ENCODE measurements around the gene RANBP1. TPM values are rescaled to one million over a fixed set of nuclear protein-coding genes. Genes with fewer than 3 reads are reported as not detected.

The RANBP1 gene
- total and polyA plus RNA-seq, 9 of the 15 experiments (the other 6 are each of a cell fraction or from before 2014, with no cell fraction given) = 162 to 2,891 (median 1,289) TPM

- peak in 1 of 2 experiments; percentile 33; a peak in 2 of 4 replicates for TF ChIP-seq NRF1 (conservative IDR thresholded peaks at IDR 0.05 in 1 of 2, IDR thresholded peaks at IDR 0.05 in 1 of 2)
- peak in 1 of 3 experiments; percentile 52; a peak in 1 of 6 replicates for TF ChIP-seq ZBTB11 (CRISPR knock-in tag; IDR thresholded peaks at IDR 0.05)
- TF ChIP-seq ZNF764 (CRISPR knock-in tag; IDR thresholded peaks at IDR 0.05; ENCODE audit: low read depth) = peak; percentile 91
- no peak for TF ChIP-seq KAT7 (CRISPR knock-in tag; IDR thresholded peaks at IDR 0.05; ENCODE audit: borderline replicate concordance)
- TF ChIP-seq TRIM24 (IDR thresholded peaks at IDR 0.05) = no peak
- TF ChIP-seq STAT5A (IDR thresholded peaks at IDR 0.05; ENCODE audit: borderline replicate concordance, low read length) = peak; percentile 10; the same call in 1 of the 2 replicates
- peak; percentile 68; the same call in 1 of the 2 replicates for TF ChIP-seq SMARCA5 (IDR thresholded peaks at IDR 0.05)
- 0 out of 4 replicates have a peak, but pooled peaks of 1 of the 2 experiments have one; percentile 8 for TF ChIP-seq HDAC1 (IDR thresholded peaks at IDR 0.05)
- TF ChIP-seq TEAD4 (IDR thresholded peaks at IDR 0.05; ENCODE audit: low read length) = peak; percentile 32; the same call in 1 of the 2 replicates
- TF ChIP-seq TEAD4 (CRISPR knock-in tag; IDR thresholded peaks at IDR 0.05; ENCODE audit: borderline replicate concordance) = no peak
- peak in 1 of 2 experiments; percentile 15; a peak in 1 of 4 replicates for TF ChIP-seq SIX5 (IDR thresholded peaks at IDR 0.05; ENCODE audit: borderline replicate concordance in 1 of 2, insufficient read depth in 1 of 2, low read depth in 1 of 2, low read length in 2 of 2)
- peak; percentile 85 to 86; a peak in 2 of 4 replicates for TF ChIP-seq MLX (CRISPR knock-in tag; conservative IDR thresholded peaks at IDR 0.05)
- TF ChIP-seq PTBP1 (IDR thresholded peaks at IDR 0.05; ENCODE audit: low read depth, low read length) = no peak
- no peak for TF ChIP-seq ZNF384 (IDR thresholded peaks at IDR 0.05; ENCODE audit: low read depth, low read length)
- 0 out of 4 replicates have a peak, but pooled peaks of 1 of the 2 experiments have one; percentile 19 for TF ChIP-seq RAD21 (CRISPR knock-in tag; conservative IDR thresholded peaks at IDR 0.05 in 1 of 2, IDR thresholded peaks at IDR 0.05 in 1 of 2)
- TF ChIP-seq THAP12 (CRISPR knock-in tag; IDR thresholded peaks at IDR 0.05) = peak; percentile 54; the same call in 1 of the 2 replicates
- TF ChIP-seq CTCF (IDR thresholded peaks at IDR 0.05 in 2 of 3, conservative IDR thresholded peaks at IDR 0.05 in 1 of 3; ENCODE audit: insufficient read depth in 2 of 3, low read depth in 1 of 3, low read length in 3 of 3) = peak; percentile 15 to 59 (median 39); a peak in 5 of 6 replicates
These were observed at the start of gene RANBP1 (continued) for GRCh38 chr22:20115691-20116375.

Data from K562 (cell line).